Tibial artery (tissue), 4 donors: ENCODE measurements around the gene THTPA.
A peak's percentile ranks its signal among the peaks of the same experiment; 100 is the strongest.

Experiments used
- DNase-seq, 2 donors: peaks; one replicate each; pipeline ENCODE4 v3.0.0-alpha.2; 2019
- H3K27ac ChIP-seq, 2 donors: fragments of 200-600 bp; sonication (generic) in 1 of 2; 1 replicate in 1 of 2; 2 replicates in 1 of 2; pipeline ENCODE4 v1.5.1; 2018 to 2019; ENCODE audit warnings: mild to moderate bottlenecking in 1 of 2
- H3K27me3 ChIP-seq, 2 donors: fragments of 200-600 bp; sonication (generic) in 1 of 2; one replicate each; pipeline versions ENCODE4 v1.5.1 to v1.6.0; 2016 to 2019
- H3K36me3 ChIP-seq, 3 donors: fragments of 200-600 bp; sonication (generic) in 2 of 3; one replicate each; pipeline ENCODE4 v1.5.1; 2016 to 2019; ENCODE audit warnings: mild to moderate bottlenecking in 2 of 3
- H3K4me1 ChIP-seq, 4 donors: fragments of 200-600 bp; sonication (generic) in 2 of 4; 1 replicate in 3 of 4; 2 replicates in 1 of 4; pipeline ENCODE4 v1.5.1; 2016 to 2019
- H3K4me3 ChIP-seq, 2 donors: fragments of 200-600 bp; sonication (generic) in 1 of 2; 1 replicate in 1 of 2; 2 replicates in 1 of 2; pipeline ENCODE4 v1.5.1; 2018 to 2019; ENCODE audit warnings: mild to moderate bottlenecking in 2 of 2
- H3K9me3 ChIP-seq, 3 donors: fragments of 200-600 bp; sonication (generic) in 1 of 3; one replicate each; pipeline ENCODE4 v1.5.1; 2016 to 2019
- intact Hi-C: fragments of 100-400 bp; cut with DNase I; formaldehyde crosslinking; loops from one replicate; pipeline ENCODE4 v1.15.0; 2023; ENCODE audit warnings: low total_unique reads
- TF ChIP-seq, protein P1 (sequence below), 2 experiments: fragments of 200-600 bp in 1 of 2; fragments of 450-650 bp in 1 of 2; IDR thresholded peaks; one replicate each; pipeline ENCODE4 v1.5.1; 2017 to 2019; ENCODE audit warnings: antibody characterized with exemption in 2 of 2, mild to moderate bottlenecking in 1 of 2, moderate library complexity in 1 of 2

The THTPA gene

GRCh38 chr14:23539248-23540140, 16.6 kb upstream of the THTPA start:
- intact Hi-C loops = no loop called here
- H3K27ac ChIP-seq = no peak overlapping the region
- DNase-seq = no peak

DNA sequence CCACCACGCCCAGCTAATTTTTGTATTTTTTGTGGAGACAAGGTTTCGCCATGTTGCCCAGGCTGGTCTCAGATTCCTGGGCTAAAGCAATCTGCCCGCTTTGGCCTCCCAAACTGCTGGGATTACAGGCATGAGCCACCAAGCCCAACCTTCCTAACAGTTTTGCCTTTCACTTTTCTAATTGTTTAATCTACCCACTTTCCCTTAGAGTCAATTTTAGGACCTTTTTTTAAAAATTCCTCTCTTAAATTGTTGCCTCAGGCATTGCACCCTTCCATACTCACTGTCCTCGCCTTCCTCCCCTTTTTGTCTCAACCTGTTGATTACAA, 16.0 kb upstream of the THTPA start:
- Histone ChIP-seq H3K27me3 (no peaks in the 10 kb centered on the region), H3K4me1 (no peaks in the 10 kb centered on the region), H3K27ac (no peak overlapping the region), H3K9me3 (no peaks in the 10 kb centered on the region), H3K4me3 (no peak overlapping the region), H3K36me3 (peaks cover 0 to under 1% (median 0%) of the 10 kb centered on the region in 3 donors)
- TF ChIP-seq, protein P1, sequence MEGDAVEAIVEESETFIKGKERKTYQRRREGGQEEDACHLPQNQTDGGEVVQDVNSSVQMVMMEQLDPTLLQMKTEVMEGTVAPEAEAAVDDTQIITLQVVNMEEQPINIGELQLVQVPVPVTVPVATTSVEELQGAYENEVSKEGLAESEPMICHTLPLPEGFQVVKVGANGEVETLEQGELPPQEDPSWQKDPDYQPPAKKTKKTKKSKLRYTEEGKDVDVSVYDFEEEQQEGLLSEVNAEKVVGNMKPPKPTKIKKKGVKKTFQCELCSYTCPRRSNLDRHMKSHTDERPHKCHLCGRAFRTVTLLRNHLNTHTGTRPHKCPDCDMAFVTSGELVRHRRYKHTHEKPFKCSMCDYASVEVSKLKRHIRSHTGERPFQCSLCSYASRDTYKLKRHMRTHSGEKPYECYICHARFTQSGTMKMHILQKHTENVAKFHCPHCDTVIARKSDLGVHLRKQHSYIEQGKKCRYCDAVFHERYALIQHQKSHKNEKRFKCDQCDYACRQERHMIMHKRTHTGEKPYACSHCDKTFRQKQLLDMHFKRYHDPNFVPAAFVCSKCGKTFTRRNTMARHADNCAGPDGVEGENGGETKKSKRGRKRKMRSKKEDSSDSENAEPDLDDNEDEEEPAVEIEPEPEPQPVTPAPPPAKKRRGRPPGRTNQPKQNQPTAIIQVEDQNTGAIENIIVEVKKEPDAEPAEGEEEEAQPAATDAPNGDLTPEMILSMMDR (IDR thresholded peaks at IDR 0.05) = no peak
- intact Hi-C loops = no loop called here
- DNase-seq = no peak

More at GRCh38 chr14:23539248-23540140, 16.6 kb upstream of the THTPA start:
- H3K4me1 ChIP-seq = no peaks in the 10 kb centered on the region
- TF ChIP-seq, protein P1 (IDR thresholded peaks at IDR 0.05) = peak; percentile 50 to 66
- no peak overlapping the region for H3K4me3 ChIP-seq
- H3K27me3 ChIP-seq = no peaks in the 10 kb centered on the region
- H3K9me3 ChIP-seq = no peaks in the 10 kb centered on the region
- peaks cover 0 to 6% (median 0%) of the 10 kb centered on the region in 3 donors for H3K36me3 ChIP-seq

- Histone ChIP-seq H3K36me3 (no peaks in the 10 kb centered on the region), H3K4me1 (no peaks in the 10 kb centered on the region), H3K27ac (no peak overlapping the region), H3K9me3 (no peaks in the 10 kb centered on the region), H3K27me3 (no peaks in the 10 kb centered on the region), H3K4me3 (no peak overlapping the region)
- TF ChIP-seq, protein P1 (IDR thresholded peaks at IDR 0.05) = no peak
- no peak for DNase-seq
- intact Hi-C loops = no loop called here
These were observed 13.8 kb upstream of the THTPA start for GRCh38 chr14:23542261-23542660.

DNA sequence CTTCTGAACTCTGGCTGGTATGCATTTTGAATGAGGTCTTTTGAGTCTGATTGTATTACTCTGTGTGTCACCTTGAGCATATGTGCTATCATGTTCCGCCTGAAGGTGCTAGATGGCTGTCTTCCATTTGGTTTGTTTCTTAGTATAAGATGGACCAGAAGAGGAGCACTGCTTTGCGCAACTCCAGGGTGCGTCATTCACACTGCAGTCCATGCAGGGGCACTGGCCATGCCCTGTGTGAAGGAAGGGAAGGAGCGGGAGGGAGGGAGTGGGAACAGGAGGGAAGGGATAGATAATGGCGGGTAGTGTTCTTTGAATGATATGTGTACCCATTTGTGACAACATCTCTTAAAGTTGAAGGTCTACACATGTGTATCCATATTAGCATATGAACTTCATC, 12.7 kb upstream of the THTPA start:
- DNase-seq = no peak
- Histone ChIP-seq H3K36me3 (no peaks in the 10 kb centered on the region), H3K27ac (no peak overlapping the region), H3K27me3 (no peaks in the 10 kb centered on the region), H3K4me3 (no peak overlapping the region), H3K9me3 (no peaks in the 10 kb centered on the region), H3K4me1 (no peaks in the 10 kb centered on the region)
- TF ChIP-seq, protein P1 (IDR thresholded peaks at IDR 0.05) = no peak
- intact Hi-C loops = no loop called here

- Histone ChIP-seq H3K36me3 (no peaks in the 10 kb centered on the region), H3K9me3 (no peaks in the 10 kb centered on the region), H3K27me3 (no peaks in the 10 kb centered on the region), H3K4me1 (no peaks in the 10 kb centered on the region), H3K27ac (no peak overlapping the region), H3K4me3 (no peak overlapping the region)
- TF ChIP-seq, protein P1 (IDR thresholded peaks at IDR 0.05) = no peak
- intact Hi-C loops = no loop called here
- DNase-seq = peak in 1 of 2 donors; percentile 43
These were observed 11.3 kb upstream of the THTPA start for GRCh38 chr14:23544511-23545447.
